Stimulated activated CD8-positive, alpha-beta memory T cell treated with anti-CD3 and anti-CD28 coated beads, Interleukin-12 subunit alpha, Interleukin-12 subunit beta, amount 100 ng/mL, for 4 hours (primary cell): ENCODE measurements around the gene PRR13.
"Not testable (repeated sequence)": the region's sequence is repeated elsewhere in the genome, so short reads cannot be mapped to it uniquely, and the experiment has no call there.

ENCODE experiments used
- DNase-seq: peaks from one replicate; pipeline ENCODE4 v3.0.0-alpha.2; 2020; ENCODE audit warnings: low read depth

Gene PRR13

GRCh38 chr12:53439582-53439981, 2.0 kb upstream of the PRR13 start:
- not testable (repeated sequence) for DNase-seq

- no peak for DNase-seq
Observed at GRCh38 chr12:53443955-53444354, 2.4 kb downstream of the PRR13 start.

GRCh38 chr12:53444593-53445325, 3.2 kb downstream of the PRR13 start:
- DNase-seq = not testable (repeated sequence)

GRCh38 chr12:53450936-53451335, 9.4 kb downstream of the PRR13 start:
- no peak for DNase-seq

GRCh38 chr12:53451661-53452158, 10.2 kb downstream of the PRR13 start, which contains the start of gene PCBP2:
Gene PCBP2 (plus strand): TSS chr12:53452102. CDS start chr12:53454801, 2,699 bp downstream.
- DNase-seq = peak; percentile 95

- DNase-seq = peak; percentile 75
Observed at GRCh38 chr12:53452159-53453077, 10.9 kb downstream of the PRR13 start.

GRCh38 chr12:53453953-53454640, 12.6 kb downstream of the PRR13 start:
- no peak for DNase-seq

- no peak for DNase-seq
Observed at GRCh38 chr12:53454707-53455106, 13.2 kb downstream of the PRR13 start.

- DNase-seq = no peak
Observed at GRCh38 chr12:53456654-53457366, 15.3 kb downstream of the PRR13 start.

GRCh38 chr12:53459097-53459496, 17.6 kb downstream of the PRR13 start:
- DNase-seq = no peak

GRCh38 chr12:53461059-53461458, 19.5 kb downstream of the PRR13 start:
- DNase-seq = no peak

- no peak for DNase-seq
Observed at GRCh38 chr12:53461591-53461990, 20.1 kb downstream of the PRR13 start.

GRCh38 chr12:53462935-53463334, 21.4 kb downstream of the PRR13 start:
- no peak for DNase-seq

GRCh38 chr12:53463802-53464560, 22.4 kb downstream of the PRR13 start:
- DNase-seq = no peak

GRCh38 chr12:53464685-53465418, 23.3 kb downstream of the PRR13 start:
- no peak for DNase-seq

GRCh38 chr12:53465679-53466078, 24.1 kb downstream of the PRR13 start:
- no peak for DNase-seq

- no peak for DNase-seq
Observed at GRCh38 chr12:53466640-53467039, 25.1 kb downstream of the PRR13 start.

GRCh38 chr12:53467082-53467481, 25.5 kb downstream of the PRR13 start:
- no peak for DNase-seq

- DNase-seq = no peak
Observed at GRCh38 chr12:53467880-53468279, 26.3 kb downstream of the PRR13 start.

GRCh38 chr12:53468282-53468681, 26.7 kb downstream of the PRR13 start:
- DNase-seq = no peak
